Karpas-422 (cell line): ENCODE results near the gene BOD1. TPM values are rescaled to one million over a fixed set of nuclear protein-coding genes. Genes with fewer than 3 reads are reported as not detected.

Experiments used
- DNase-seq: peaks from one replicate; pipeline ENCODE4 v3.0.0-alpha.2; 2015
- H2AFZ ChIP-seq: fragments of 200-600 bp; sonication (generic); 2 replicates; pipeline ENCODE4 v1.6.1; 2014; ENCODE audit warnings: antibody characterized with exemption, low read length, mixed read lengths
- H3K27ac ChIP-seq: fragments of 200-600 bp; sonication (generic); 2 replicates; pipeline ENCODE4 v1.5.1; 2014; ENCODE audit warnings: mild to moderate bottlenecking, low read length, moderate library complexity
- H3K27me3 ChIP-seq: fragments of 200-600 bp; sonication (generic); 2 replicates; pipeline ENCODE4 v1.6.1; 2014; ENCODE audit warnings: low read length, mixed read lengths
- H3K36me3 ChIP-seq: fragments of 200-600 bp; sonication (generic); 2 replicates; pipeline ENCODE4 v1.6.1; 2014; ENCODE audit warnings: low read length, mixed read lengths; ENCODE audit not compliant: insufficient read depth
- H3K4me1 ChIP-seq: fragments of 200-600 bp; sonication (generic); 2 replicates; pipeline ENCODE4 v1.6.1; 2014; ENCODE audit warnings: mild to moderate bottlenecking, low read length, mixed read lengths
- H3K4me2 ChIP-seq: fragments of 200-600 bp; sonication (generic); 2 replicates; pipeline ENCODE4 v1.6.1; 2014; ENCODE audit warnings: low read length, low read depth, mild to moderate bottlenecking; ENCODE audit not compliant: poor library complexity, severe bottlenecking
- H3K4me3 ChIP-seq: fragments of 200-600 bp; sonication (generic); 2 replicates; pipeline ENCODE4 v1.5.1; 2014; ENCODE audit warnings: mild to moderate bottlenecking, antibody characterized with exemption, low read length, mixed read lengths
- H3K79me2 ChIP-seq: fragments of 200-600 bp; sonication (generic); 2 replicates; pipeline ENCODE4 v1.6.1; 2014; ENCODE audit warnings: mild to moderate bottlenecking, low read length, mixed read lengths
- H3K9ac ChIP-seq: fragments of 200-600 bp; sonication (generic); 2 replicates; pipeline ENCODE4 v1.6.0; 2014; ENCODE audit warnings: low read length
- H3K9me2 ChIP-seq: fragments of 200-600 bp; sonication (generic), shearing (Covaris generic); replicated peaks from 2 replicates; pipeline ENCODE4 v1.6.0; 2014; ENCODE audit warnings: mild to moderate bottlenecking, low read length, moderate library complexity; ENCODE audit not compliant: insufficient read depth
- H3K9me3 ChIP-seq: fragments of 300-700, 200-600 bp; sonication (generic); 2 replicates; pipeline ENCODE4 v1.6.1; 2014; ENCODE audit warnings: low read length, mixed read lengths
- H4K20me1 ChIP-seq: fragments of 200-600 bp; sonication (generic); 2 replicates; pipeline ENCODE4 v1.6.1; 2014; ENCODE audit warnings: mild to moderate bottlenecking, antibody characterized with exemption, low read length, low read depth; ENCODE audit not compliant: insufficient read depth
- total RNA-seq: library from RNA; depleted of rRNA; stranded (reverse); fragments of >200 nt; shearing (Covaris generic); gene quantifications from 2 replicates; pipeline ENCODE4 v1.2.3, GENCODE V29; 2014; ENCODE audit warnings: low replicate concordance

The BOD1 gene
- total RNA-seq, 1 experiment from 2014 or later, result 28.4 TPM

DNA sequence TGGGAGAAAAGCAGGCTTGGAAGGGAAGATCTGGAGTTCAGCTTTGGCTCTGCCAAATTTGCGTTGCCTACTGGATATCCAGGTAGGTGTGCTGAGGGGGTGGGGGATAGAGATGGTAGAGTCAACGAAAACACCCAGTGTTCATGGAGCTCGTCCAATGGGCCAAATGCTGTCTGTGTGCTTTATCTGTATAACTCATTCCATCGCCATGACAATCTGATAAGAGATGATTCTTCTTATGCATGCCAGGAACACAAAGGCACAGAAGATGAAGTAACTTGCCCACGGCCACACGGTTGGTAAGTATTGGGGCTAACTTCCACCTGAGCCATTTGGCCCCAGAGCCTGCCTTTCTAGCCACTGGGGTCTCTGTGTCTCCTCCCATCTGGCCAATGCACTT, 53.2 kb downstream of the BOD1 start:
- Histone ChIP-seq H3K36me3 (no peaks in the 10 kb centered on the region), H3K9ac (no peak overlapping the region), H3K9me2 (no peaks in the 10 kb centered on the region), H3K27me3 (no peaks in the 10 kb centered on the region), H3K4me3 (no peak overlapping the region), H4K20me1 (no peaks in the 10 kb centered on the region), H3K9me3 (no peaks in the 10 kb centered on the region), H3K79me2 (no peaks in the 10 kb centered on the region), H3K4me2 (no peak overlapping the region), H3K27ac (no peak overlapping the region), H3K4me1 (no peaks in the 10 kb centered on the region), H2AFZ (no peak overlapping the region)
- no peak for DNase-seq

DNA sequence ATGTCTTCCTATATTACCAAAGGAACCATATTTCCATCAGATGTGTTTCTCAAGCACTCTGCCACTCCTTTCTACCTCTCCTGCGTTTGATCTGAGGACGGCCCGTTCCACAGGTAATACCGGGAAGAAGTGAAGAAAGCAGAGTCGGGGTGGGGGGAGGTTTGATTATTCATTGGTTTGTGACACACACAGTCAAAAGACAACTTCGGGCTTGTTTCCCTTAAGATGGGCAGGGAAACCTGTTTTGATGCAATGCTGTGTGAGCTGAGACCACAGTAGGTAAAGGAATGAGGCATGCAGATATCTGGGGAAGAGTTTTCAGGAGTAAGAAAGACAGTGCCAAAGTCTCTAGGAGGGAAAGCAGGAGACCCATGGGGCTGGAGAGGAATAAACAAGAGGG, 54.0 kb downstream of the BOD1 start:
- Histone ChIP-seq H3K4me1 (no peaks in the 10 kb centered on the region), H3K4me3 (no peak overlapping the region), H3K27ac (no peak overlapping the region), H3K9me2 (no peaks in the 10 kb centered on the region), H3K9ac (no peak overlapping the region), H3K27me3 (no peaks in the 10 kb centered on the region), H2AFZ (no peak overlapping the region), H3K79me2 (no peaks in the 10 kb centered on the region), H3K4me2 (no peak overlapping the region), H3K9me3 (no peaks in the 10 kb centered on the region), H3K36me3 (no peaks in the 10 kb centered on the region), H4K20me1 (no peaks in the 10 kb centered on the region)
- no peak for DNase-seq
